Parathyroid adenoma (tissue), 2 donors: Measurements from ENCODE around the gene EML1.

Experiments used
- H2AFZ ChIP-seq: fragments of 300-600 bp; sonication (generic); one replicate; pipeline ENCODE4 v1.7.0; 2017; ENCODE audit warnings: antibody characterized with exemption, mild to moderate bottlenecking
- H3K27ac ChIP-seq: fragments of 300-600 bp; sonication (generic); one replicate; pipeline ENCODE4 v1.7.0; 2017
- H3K27me3 ChIP-seq: fragments of 300-600 bp; sonication (generic); one replicate; pipeline ENCODE4 v1.7.0; 2017; ENCODE audit warnings: low read length; ENCODE audit not compliant: control insufficient read depth, insufficient read depth
- H3K36me3 ChIP-seq: fragments of 300-600 bp; sonication (generic); one replicate; pipeline ENCODE4 v1.7.0; 2017; ENCODE audit warnings: low read length; ENCODE audit not compliant: control insufficient read depth, insufficient read depth
- H3K4me1 ChIP-seq: fragments of 300-600 bp; sonication (generic); one replicate; pipeline ENCODE4 v1.7.0; 2017; ENCODE audit warnings: control low read depth
- H3K4me2 ChIP-seq: fragments of 300-600 bp; sonication (generic); one replicate; pipeline ENCODE4 v1.7.0; 2017; ENCODE audit warnings: low read length
- H3K4me3 ChIP-seq: fragments of 300-600 bp; sonication (generic); one replicate; pipeline ENCODE4 v1.7.0; 2017; ENCODE audit warnings: low read depth, low read length
- H3K79me2 ChIP-seq: fragments of 300-600 bp; sonication (generic); one replicate; pipeline ENCODE4 v1.7.0; 2017; ENCODE audit warnings: control low read depth
- H3K9ac ChIP-seq: fragments of 300-600 bp; sonication (generic); one replicate; pipeline ENCODE4 v1.7.0; 2017; ENCODE audit warnings: mild to moderate bottlenecking
- H3K9me3 ChIP-seq: fragments of 300-600 bp; sonication (generic); one replicate; pipeline ENCODE4 v1.7.0; 2017; ENCODE audit warnings: low read length; ENCODE audit not compliant: control insufficient read depth
- CTCF ChIP-seq: fragments of 300-600 bp; sonication (generic); IDR thresholded peaks from one replicate; pipeline ENCODE4 v1.7.0; 2017; ENCODE audit warnings: antibody characterized with exemption, mild to moderate bottlenecking
- donor health status: primary hyperparathyroidism.

Gene EML1

GRCh38 chr14:99756796-99757195 is 36.4 kb upstream of the EML1 start:
- Histone ChIP-seq H3K4me3 (no peak overlapping the region), H3K79me2 (no peaks in the 10 kb centered on the region), H3K27ac (no peak overlapping the region), H3K27me3 (no peaks in the 10 kb centered on the region), H2AFZ (no peak overlapping the region), H3K9me3 (no peaks in the 10 kb centered on the region), H3K9ac (no peak overlapping the region), H3K36me3 (no peaks in the 10 kb centered on the region), H3K4me1 (no peaks in the 10 kb centered on the region), H3K4me2 (no peak overlapping the region)
- TF ChIP-seq CTCF: no peak

GRCh38 chr14:99757331-99758070 is 35.7 kb upstream of the EML1 start:
- Histone ChIP-seq H3K4me2 (no peak overlapping the region), H3K4me3 (no peak overlapping the region), H3K9me3 (no peaks in the 10 kb centered on the region), H3K4me1 (no peaks in the 10 kb centered on the region), H3K79me2 (no peaks in the 10 kb centered on the region), H3K9ac (no peak overlapping the region), H3K27me3 (no peaks in the 10 kb centered on the region), H3K27ac (no peak overlapping the region), H2AFZ (no peak overlapping the region), H3K36me3 (no peaks in the 10 kb centered on the region)
- TF ChIP-seq CTCF: no peak

GRCh38 chr14:99758121-99758821 is 34.9 kb upstream of the EML1 start:
- Histone ChIP-seq H3K79me2 (no peaks in the 10 kb centered on the region), H3K27me3 (no peaks in the 10 kb centered on the region), H3K36me3 (no peaks in the 10 kb centered on the region), H3K9ac (no peak overlapping the region), H3K4me1 (no peaks in the 10 kb centered on the region), H3K4me3 (no peak overlapping the region), H3K4me2 (no peak overlapping the region), H3K27ac (no peak overlapping the region), H3K9me3 (no peaks in the 10 kb centered on the region), H2AFZ (no peak overlapping the region)
- no peak for TF ChIP-seq CTCF

GRCh38 chr14:99758872-99759545 is 34.2 kb upstream of the EML1 start:
- no peaks in the 10 kb centered on the region for H3K4me1 ChIP-seq
- no peaks in the 10 kb centered on the region for H3K79me2 ChIP-seq
- TF ChIP-seq CTCF: no peak
- H2AFZ ChIP-seq: no peak overlapping the region
- H3K36me3 ChIP-seq: no peaks in the 10 kb centered on the region
- H3K4me2 ChIP-seq: no peak overlapping the region
- H3K27me3 ChIP-seq: no peaks in the 10 kb centered on the region
- no peaks in the 10 kb centered on the region for H3K9me3 ChIP-seq
- H3K27ac ChIP-seq: no peak overlapping the region
- no peak overlapping the region for H3K4me3 ChIP-seq
- no peak overlapping the region for H3K9ac ChIP-seq
